Liver (tissue), 9 donors: ENCODE measurements around the gene ARID5B. TPM values are rescaled to one million over a fixed set of nuclear protein-coding genes. Genes with fewer than 3 reads are reported as not detected.
A peak's percentile ranks its signal among the peaks of the same experiment; 100 is the strongest.

Experiments used
- DNase-seq: peaks from one replicate; pipeline ENCODE4 v3.0.0-alpha.2; 2017; ENCODE audit warnings: low spot score
- H3K27ac ChIP-seq, 2 donors: one replicate each; pipeline ENCODE4 v1.7.0; 2013; ENCODE audit warnings: inconsistent platforms in 2 of 2, low read length in 2 of 2, control low read depth in 1 of 2, low read depth in 1 of 2, mild to moderate bottlenecking in 1 of 2
- H3K27me3 ChIP-seq, 4 donors: one replicate each; pipeline versions ENCODE4 v1.6.1 to v1.7.0; 2013; ENCODE audit warnings: low read length in 3 of 4, inconsistent platforms in 1 of 4, mild to moderate bottlenecking in 1 of 4, moderate library complexity in 1 of 4; ENCODE audit not compliant: control insufficient read depth in 4 of 4, insufficient read depth in 4 of 4
- H3K36me3 ChIP-seq, 4 donors: one replicate each; pipeline versions ENCODE4 v1.6.1 to v1.7.0; 2013; ENCODE audit warnings: low read length in 3 of 4, mild to moderate bottlenecking in 3 of 4, low read depth in 1 of 4, moderate library complexity in 1 of 4; ENCODE audit not compliant: control insufficient read depth in 4 of 4, insufficient read depth in 3 of 4
- H3K4me1 ChIP-seq, 4 donors: one replicate each; pipeline versions ENCODE4 v1.6.1 to v1.7.0; 2013; ENCODE audit warnings: low read length in 3 of 4, mild to moderate bottlenecking in 3 of 4, moderate library complexity in 1 of 4; ENCODE audit not compliant: control insufficient read depth in 4 of 4, insufficient read depth in 4 of 4
- H3K4me3 ChIP-seq, 3 donors: one replicate each; pipeline versions ENCODE4 v1.6.1 to v1.7.0; 2013; ENCODE audit warnings: low read length in 3 of 3, control low read depth in 1 of 3, low read depth in 1 of 3, mild to moderate bottlenecking in 1 of 3
- H3K9ac ChIP-seq, 2 donors: one replicate each; pipeline ENCODE4 v1.7.0; 2013; ENCODE audit warnings: low read length in 2 of 2, mild to moderate bottlenecking in 2 of 2, moderate library complexity in 2 of 2, control low read depth in 1 of 2, low read depth in 1 of 2
- H3K9me3 ChIP-seq, 4 donors: one replicate each; pipeline versions ENCODE4 v1.6.1 to v1.7.0; 2013; ENCODE audit warnings: low read length in 3 of 4; ENCODE audit not compliant: control insufficient read depth in 4 of 4
- EGR1 ChIP-seq, 2 donors: IDR thresholded peaks; 2 replicates each; pipeline ENCODE4 v1.6.1; 2016 to 2018; ENCODE audit warnings: antibody characterized with exemption in 2 of 2, low read depth in 2 of 2
- FOXA1 ChIP-seq: IDR thresholded peaks from 2 replicates; pipeline ENCODE4 v1.6.1; 2016; ENCODE audit warnings: antibody characterized with exemption
- FOXA2 ChIP-seq: IDR thresholded peaks from 2 replicates; pipeline ENCODE4 v1.6.1; 2016; ENCODE audit warnings: antibody characterized with exemption
- GABPA ChIP-seq, 2 donors: IDR thresholded peaks in 1 of 2; conservative IDR thresholded peaks in 1 of 2; 2 replicates each; pipeline ENCODE4 v1.6.1; 2016; ENCODE audit warnings: antibody characterized with exemption in 2 of 2, mild to moderate bottlenecking in 1 of 2, moderate library complexity in 1 of 2
- HNF4A ChIP-seq, 2 donors: conservative IDR thresholded peaks; 2 replicates each; pipeline ENCODE4 v1.6.1; 2016; ENCODE audit warnings: antibody characterized with exemption in 2 of 2, mild to moderate bottlenecking in 2 of 2
- HNF4G ChIP-seq: IDR thresholded peaks from 2 replicates; pipeline ENCODE4 v1.6.1; 2016; ENCODE audit warnings: antibody characterized with exemption
- JUND ChIP-seq, 2 donors: IDR thresholded peaks; 2 replicates each; pipeline ENCODE4 v1.6.1; 2016; ENCODE audit warnings: antibody characterized with exemption in 2 of 2
- NR2F2 ChIP-seq: IDR thresholded peaks from 2 replicates; pipeline ENCODE4 v1.6.1; 2016; ENCODE audit warnings: antibody characterized with exemption
- RAD21 ChIP-seq, 2 donors: IDR thresholded peaks; 2 replicates each; pipeline ENCODE4 v1.6.1; 2016; ENCODE audit warnings: antibody characterized with exemption in 2 of 2, mild to moderate bottlenecking in 2 of 2
- RXRA ChIP-seq, 2 donors: IDR thresholded peaks; 2 replicates each; pipeline ENCODE4 v1.6.1; 2017 to 2018; ENCODE audit warnings: antibody characterized with exemption in 2 of 2, mild to moderate bottlenecking in 1 of 2
- SP1 ChIP-seq: IDR thresholded peaks from 2 replicates; pipeline ENCODE4 v1.6.1; 2018; ENCODE audit warnings: antibody characterized with exemption, mild to moderate bottlenecking
- TAF1 ChIP-seq: conservative IDR thresholded peaks from 2 replicates; pipeline ENCODE4 v1.6.1; 2016; ENCODE audit warnings: antibody characterized with exemption, mild to moderate bottlenecking
- YY1 ChIP-seq: IDR thresholded peaks from 2 replicates; pipeline ENCODE4 v1.6.1; 2016; ENCODE audit warnings: antibody characterized with exemption, mild to moderate bottlenecking
- WGBS: extraction: QIAGEN DNeasy Blood & Tissue Kit; methylation state at CpG from one replicate; pipeline ENCODE4 v1.1.7; 2013; 5-methylcytosine and 5-hydroxymethylcytosine counted together
- polyA plus RNA-seq, 2 donors: library from polyadenylated mRNA; stranded (reverse) in 1 of 2; unstranded in 1 of 2; fragments of 200-250 nt in 1 of 2; fragments of >200 nt in 1 of 2; fragmentation: Nextera tagmentation in 1 of 2; extraction: Ambion mirVana in 1 of 2; gene quantifications; one replicate each; pipeline versions ENCODE4 v1.2.1 to v1.2.3, GENCODE V29; 2013 to 2015
- total RNA-seq, 2 donors: library from RNA; depleted of rRNA; stranded (reverse); fragments of >200 nt; gene quantifications; one replicate each; pipeline ENCODE4 v1.2.3, GENCODE V29; 2014
- TF ChIP-seq, protein P1 (sequence below): IDR thresholded peaks from 2 replicates; pipeline ENCODE4 v1.6.1; 2016; ENCODE audit warnings: antibody characterized with exemption, mild to moderate bottlenecking
- TF ChIP-seq, protein P2 (sequence below): IDR thresholded peaks from 2 replicates; pipeline ENCODE4 v1.6.1; 2016; ENCODE audit warnings: antibody characterized with exemption
- TF ChIP-seq, protein P3 (sequence below): fragments of 150-350 bp; IDR thresholded peaks from 2 replicates; pipeline ENCODE4 v1.5.1; 2017; ENCODE audit warnings: improper control_type of control experiment, low read depth, low read length; ENCODE audit not compliant: missing input control
- TF ChIP-seq, protein P4 (sequence below): IDR thresholded peaks from 2 replicates; pipeline ENCODE4 v1.6.1; 2016; ENCODE audit warnings: antibody characterized with exemption
- donor health status: healthy.
- donor health status: healthy.
- donor health status: healthy.
- donor health status: healthy.
- donor health status: healthy.

The ARID5B gene
- total and polyA plus RNA-seq, 4 donors, result 1.3 to 6.4 (median 5.2) TPM

DNA sequence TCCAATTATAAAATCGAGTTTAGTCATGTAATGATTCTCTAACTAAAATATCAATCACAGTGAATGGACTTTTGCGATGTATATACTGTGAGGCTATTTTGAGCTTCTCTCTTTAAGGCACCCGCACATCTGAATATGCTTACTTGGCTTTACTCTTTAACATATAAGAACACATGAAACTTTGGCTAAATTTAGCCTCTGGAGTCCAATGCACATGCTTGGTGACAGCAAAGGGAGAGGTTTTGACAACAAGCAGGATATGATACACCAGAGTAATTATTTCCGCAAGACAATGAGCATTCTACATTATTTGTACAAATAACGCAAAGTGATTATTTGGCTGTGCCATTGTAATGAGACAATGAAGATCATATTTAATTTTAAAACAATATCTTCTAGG is 72.4 kb downstream of the ARID5B start:
- H3K27me3 ChIP-seq, result no peaks in the 10 kb centered on the region
- no peaks in the 10 kb centered on the region for H3K36me3 ChIP-seq
- no peak for DNase-seq
- no peaks in the 10 kb centered on the region for H3K9me3 ChIP-seq
- 85% methylated on average over 5 of the region's 5 CpGs for WGBS
- H3K27ac ChIP-seq, result peak overlapping the region in 1 of 2 donors; percentile 7
- H3K4me3 ChIP-seq, result no peak overlapping the region
- H3K4me1 ChIP-seq, result peaks cover 0 to 15% (median 6%) of the 10 kb centered on the region in 4 donors
- no peak overlapping the region for H3K9ac ChIP-seq
- TF ChIP-seq, protein P1, sequence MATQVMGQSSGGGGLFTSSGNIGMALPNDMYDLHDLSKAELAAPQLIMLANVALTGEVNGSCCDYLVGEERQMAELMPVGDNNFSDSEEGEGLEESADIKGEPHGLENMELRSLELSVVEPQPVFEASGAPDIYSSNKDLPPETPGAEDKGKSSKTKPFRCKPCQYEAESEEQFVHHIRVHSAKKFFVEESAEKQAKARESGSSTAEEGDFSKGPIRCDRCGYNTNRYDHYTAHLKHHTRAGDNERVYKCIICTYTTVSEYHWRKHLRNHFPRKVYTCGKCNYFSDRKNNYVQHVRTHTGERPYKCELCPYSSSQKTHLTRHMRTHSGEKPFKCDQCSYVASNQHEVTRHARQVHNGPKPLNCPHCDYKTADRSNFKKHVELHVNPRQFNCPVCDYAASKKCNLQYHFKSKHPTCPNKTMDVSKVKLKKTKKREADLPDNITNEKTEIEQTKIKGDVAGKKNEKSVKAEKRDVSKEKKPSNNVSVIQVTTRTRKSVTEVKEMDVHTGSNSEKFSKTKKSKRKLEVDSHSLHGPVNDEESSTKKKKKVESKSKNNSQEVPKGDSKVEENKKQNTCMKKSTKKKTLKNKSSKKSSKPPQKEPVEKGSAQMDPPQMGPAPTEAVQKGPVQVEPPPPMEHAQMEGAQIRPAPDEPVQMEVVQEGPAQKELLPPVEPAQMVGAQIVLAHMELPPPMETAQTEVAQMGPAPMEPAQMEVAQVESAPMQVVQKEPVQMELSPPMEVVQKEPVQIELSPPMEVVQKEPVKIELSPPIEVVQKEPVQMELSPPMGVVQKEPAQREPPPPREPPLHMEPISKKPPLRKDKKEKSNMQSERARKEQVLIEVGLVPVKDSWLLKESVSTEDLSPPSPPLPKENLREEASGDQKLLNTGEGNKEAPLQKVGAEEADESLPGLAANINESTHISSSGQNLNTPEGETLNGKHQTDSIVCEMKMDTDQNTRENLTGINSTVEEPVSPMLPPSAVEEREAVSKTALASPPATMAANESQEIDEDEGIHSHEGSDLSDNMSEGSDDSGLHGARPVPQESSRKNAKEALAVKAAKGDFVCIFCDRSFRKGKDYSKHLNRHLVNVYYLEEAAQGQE, result no peak
- TF ChIP-seq SP1 (no peak), HNF4A (conservative IDR thresholded peaks at IDR 0.05) (no peak), HNF4G (no peak), NR2F2 (no peak), GABPA (IDR thresholded peaks at IDR 0.05 in 1 of 2, conservative IDR thresholded peaks at IDR 0.05 in 1 of 2) (no peak), FOXA2 (no peak), FOXA1 (no peak), RXRA (IDR thresholded peaks at IDR 0.05) (no peak), EGR1 (IDR thresholded peaks at IDR 0.05; ENCODE audit: low read depth in 2 of 2) (no peak), RAD21 (IDR thresholded peaks at IDR 0.05) (no peak)
- TF ChIP-seq, protein P2, sequence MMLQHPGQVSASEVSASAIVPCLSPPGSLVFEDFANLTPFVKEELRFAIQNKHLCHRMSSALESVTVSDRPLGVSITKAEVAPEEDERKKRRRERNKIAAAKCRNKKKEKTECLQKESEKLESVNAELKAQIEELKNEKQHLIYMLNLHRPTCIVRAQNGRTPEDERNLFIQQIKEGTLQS, result no peak
- TF ChIP-seq, protein P3, sequence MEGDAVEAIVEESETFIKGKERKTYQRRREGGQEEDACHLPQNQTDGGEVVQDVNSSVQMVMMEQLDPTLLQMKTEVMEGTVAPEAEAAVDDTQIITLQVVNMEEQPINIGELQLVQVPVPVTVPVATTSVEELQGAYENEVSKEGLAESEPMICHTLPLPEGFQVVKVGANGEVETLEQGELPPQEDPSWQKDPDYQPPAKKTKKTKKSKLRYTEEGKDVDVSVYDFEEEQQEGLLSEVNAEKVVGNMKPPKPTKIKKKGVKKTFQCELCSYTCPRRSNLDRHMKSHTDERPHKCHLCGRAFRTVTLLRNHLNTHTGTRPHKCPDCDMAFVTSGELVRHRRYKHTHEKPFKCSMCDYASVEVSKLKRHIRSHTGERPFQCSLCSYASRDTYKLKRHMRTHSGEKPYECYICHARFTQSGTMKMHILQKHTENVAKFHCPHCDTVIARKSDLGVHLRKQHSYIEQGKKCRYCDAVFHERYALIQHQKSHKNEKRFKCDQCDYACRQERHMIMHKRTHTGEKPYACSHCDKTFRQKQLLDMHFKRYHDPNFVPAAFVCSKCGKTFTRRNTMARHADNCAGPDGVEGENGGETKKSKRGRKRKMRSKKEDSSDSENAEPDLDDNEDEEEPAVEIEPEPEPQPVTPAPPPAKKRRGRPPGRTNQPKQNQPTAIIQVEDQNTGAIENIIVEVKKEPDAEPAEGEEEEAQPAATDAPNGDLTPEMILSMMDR, result no peak

DNA sequence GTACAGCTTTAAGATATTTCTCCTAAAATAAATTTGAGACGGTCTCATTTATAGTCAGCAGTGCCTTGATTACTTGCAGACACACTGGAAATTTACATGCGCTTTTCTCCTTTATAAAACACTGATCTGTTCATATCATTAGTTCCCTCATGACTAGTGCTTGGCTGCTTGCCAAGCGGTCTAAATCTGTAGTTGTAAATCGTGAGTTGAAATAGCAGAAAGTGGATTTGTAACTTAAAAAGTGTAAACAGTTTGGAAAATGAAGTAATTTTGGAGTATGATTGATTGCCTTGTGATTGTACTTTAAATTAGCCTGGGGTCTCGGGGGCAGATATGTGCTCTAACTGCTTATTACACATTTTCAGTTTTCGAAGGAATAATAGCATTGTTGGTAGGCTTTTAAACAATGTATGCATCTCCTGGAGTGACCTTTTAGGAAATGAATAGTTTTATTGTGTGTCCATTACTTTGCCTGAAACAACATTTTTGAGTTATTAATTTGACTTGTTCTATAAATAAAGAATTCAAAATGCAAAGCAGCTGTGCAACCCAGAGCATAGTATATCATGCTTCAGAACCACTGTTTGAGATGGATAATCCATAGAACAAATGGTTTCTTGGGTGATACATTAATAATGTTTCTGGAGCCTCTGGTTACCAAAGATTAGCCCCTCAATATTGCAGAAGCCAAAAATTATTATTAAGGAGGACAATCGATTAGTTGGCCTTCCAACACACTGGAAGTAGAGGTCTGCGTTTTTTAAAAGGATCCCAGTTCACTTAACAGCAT is 73.3 kb downstream of the ARID5B start:
- WGBS, result 63% methylated on average over 8 of the region's 8 CpGs
- H3K36me3 ChIP-seq, result no peaks in the 10 kb centered on the region
- H3K4me3 ChIP-seq, result no peak overlapping the region
- H3K9me3 ChIP-seq, result no peaks in the 10 kb centered on the region
- no peaks in the 10 kb centered on the region for H3K27me3 ChIP-seq
- TF ChIP-seq, protein P2, result no peak
- no peak for TF ChIP-seq HNF4A (conservative IDR thresholded peaks at IDR 0.05)
- no peak for TF ChIP-seq HNF4G
- TF ChIP-seq YY1, result no peak
- TF ChIP-seq NR2F2, result no peak
- no peak for TF ChIP-seq TAF1
- TF ChIP-seq EGR1 (IDR thresholded peaks at IDR 0.05; ENCODE audit: low read depth in 2 of 2), result no peak
- no peak for TF ChIP-seq RXRA (IDR thresholded peaks at IDR 0.05)
- no peak for TF ChIP-seq GABPA (IDR thresholded peaks at IDR 0.05 in 1 of 2, conservative IDR thresholded peaks at IDR 0.05 in 1 of 2)
- TF ChIP-seq JUND (IDR thresholded peaks at IDR 0.05), result no peak
- TF ChIP-seq, protein P3, result no peak
- no peak for TF ChIP-seq FOXA1
- TF ChIP-seq, protein P4, sequence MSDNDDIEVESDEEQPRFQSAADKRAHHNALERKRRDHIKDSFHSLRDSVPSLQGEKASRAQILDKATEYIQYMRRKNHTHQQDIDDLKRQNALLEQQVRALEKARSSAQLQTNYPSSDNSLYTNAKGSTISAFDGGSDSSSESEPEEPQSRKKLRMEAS, result no peak
- no peak for TF ChIP-seq FOXA2
- no peak overlapping the region for H3K27ac ChIP-seq
- no peak overlapping the region for H3K9ac ChIP-seq
- peaks cover 0 to 15% (median 6%) of the 10 kb centered on the region in 4 donors for H3K4me1 ChIP-seq
- no peak for DNase-seq
